Measurements from ENCODE around the gene MRPS34.

DNA sequence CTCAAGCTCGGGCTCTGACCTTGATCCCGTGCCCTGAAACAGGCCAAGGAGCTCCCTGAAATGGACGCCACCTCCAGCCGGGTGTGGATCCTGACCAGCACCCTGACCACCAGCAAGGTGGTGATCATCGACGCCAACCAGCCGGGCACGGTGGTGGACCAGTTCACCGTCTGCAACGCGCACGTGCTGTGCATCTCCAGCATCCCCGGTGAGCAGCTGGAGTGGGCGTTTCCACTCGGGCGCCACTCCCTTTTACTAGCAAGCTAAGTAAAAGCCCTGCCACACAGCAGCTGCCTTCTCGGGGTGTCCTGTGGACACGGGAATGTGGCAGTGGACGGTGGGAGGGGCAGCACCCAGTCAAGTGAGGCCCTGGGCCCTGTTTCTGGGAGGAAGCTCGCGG is 8.0 kb downstream of the MRPS34 start:
- TF ChIP-seq CTCF (IDR thresholded peaks at IDR 0.05; ENCODE audit: borderline replicate concordance, extremely low read depth, low read length, poor library complexity, severe bottlenecking) (no peak), EZH2 (IDR thresholded peaks at IDR 0.05; ENCODE audit: borderline replicate concordance, low read depth, low read length, severe bottlenecking) (no peak)
